ENCODE measurements around the gene CTBP2. TPM values are rescaled to one million over a fixed set of nuclear protein-coding genes. Genes with fewer than 3 reads are reported as not detected.

CTBP2 gene
- total and polyA plus RNA-seq, 10 of the 15 experiments (the other 5 are each of a cell fraction or from before 2014, with no cell fraction given), result 0.02 to 0.72 (median 0.06) TPM; not detected in 2

GRCh38 chr10:125192620-125193019, 32.3 kb upstream of the CTBP2 start:
- no peaks in the 10 kb centered on the region for H4K20me1 ChIP-seq (ENCODE audit: control insufficient read depth, insufficient read depth)
- H2AFZ ChIP-seq (ENCODE audit: control insufficient read depth, low read depth, low read length), result no peak overlapping the region
- no peak overlapping the region for H3K27ac ChIP-seq (ENCODE audit: control insufficient read depth, insufficient read depth)
- no peaks in the 10 kb centered on the region for H3K9me3 ChIP-seq (replicated peaks; ENCODE audit: control insufficient read depth, insufficient read depth, low read length)
- H3K9ac ChIP-seq (ENCODE audit: control insufficient read depth, insufficient read depth, low read length), result no peak overlapping the region
- H3K27me3 ChIP-seq (replicated peaks in 1 of 2; ENCODE audit: control insufficient read depth in 2 of 2, insufficient read depth in 2 of 2, low read length in 1 of 2), result no peaks in the 10 kb centered on the region
- 72% methylated on average over 12 of the region's 12 CpGs for WGBS (ENCODE audit: insufficient coverage, insufficient replicate concordance, low lambda C conversion rate, missing lambda C conversion rate)
- no peak for FAIRE-seq
- CTCF ChIA-PET, result no interaction called here
- TF ChIP-seq MAX (IDR thresholded peaks at IDR 0.05; ENCODE audit: low read depth, low read length), result no peak
- TF ChIP-seq BCL11A (IDR thresholded peaks at IDR 0.05; ENCODE audit: low read depth, low read length), result no peak
- no peak for TF ChIP-seq STAT1 (conservative IDR thresholded peaks at IDR 0.05)
- no peak overlapping the region for H3K4me2 ChIP-seq (ENCODE audit: control insufficient read depth, insufficient read depth)
- RAD21 ChIA-PET (ENCODE audit: unreplicated experiment), result no interaction called here
- no peaks in the 10 kb centered on the region for H3K4me1 ChIP-seq (ENCODE audit: control insufficient read depth, insufficient read depth, low read length)
- intact Hi-C loops (cut with micrococcal nuclease; ENCODE audit: unreplicated experiment) (no loop called here), in situ Hi-C loops (cut with MboI) (no loop called here)
- H3K4me3 ChIP-seq, result no peak overlapping the region
- ATAC-seq, result no peak
- SMC1A ChIA-PET (ENCODE audit: uncharacterized antibody, unreplicated experiment), result no interaction called here
- H3K36me3 ChIP-seq (ENCODE audit: control insufficient read depth in 2 of 2, insufficient read depth in 2 of 2, low read length in 1 of 2), result no peaks in the 10 kb centered on the region
- DNase-seq (ENCODE audit: low read depth, low spot score), result no peak
- H3K79me2 ChIP-seq (ENCODE audit: control insufficient read depth, insufficient read depth, low read length), result no peaks in the 10 kb centered on the region
- BruUV-seq (replicated peaks), result no TSS peak
- POLR2A ChIA-PET, result no interaction called here

DNA sequence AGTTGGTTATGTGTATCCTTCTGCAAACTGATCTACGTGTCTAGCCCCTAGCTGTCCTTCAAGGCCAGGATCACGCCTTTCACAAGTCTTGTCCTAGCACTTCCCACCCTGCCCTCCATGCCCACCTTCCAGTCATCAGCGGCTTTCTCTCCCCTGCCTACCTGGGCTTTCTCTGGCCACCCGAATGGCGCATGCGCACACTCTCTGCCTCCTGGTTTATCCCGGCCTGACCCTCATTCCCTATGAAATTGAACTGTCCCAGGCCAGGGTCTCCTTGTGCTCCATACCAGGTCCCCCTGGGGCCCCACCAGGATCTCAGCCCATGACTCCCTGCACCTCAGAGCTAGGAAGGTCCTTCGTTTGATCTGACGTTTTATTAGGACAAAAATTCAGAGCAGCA, 31.6 kb upstream of the CTBP2 start:
- BruUV-seq (replicated peaks), result no TSS peak
- ATAC-seq, result no peak
- no peaks in the 10 kb centered on the region for H3K4me1 ChIP-seq (ENCODE audit: control insufficient read depth, insufficient read depth, low read length)
- no peak overlapping the region for H3K4me2 ChIP-seq (ENCODE audit: control insufficient read depth, insufficient read depth)
- no peak overlapping the region for H3K9ac ChIP-seq (ENCODE audit: control insufficient read depth, insufficient read depth, low read length)
- CTCF ChIA-PET, result no interaction called here
- H3K27ac ChIP-seq (ENCODE audit: control insufficient read depth, insufficient read depth), result no peak overlapping the region
- DNase-seq (ENCODE audit: low read depth, low spot score), result no peak
- intact Hi-C loops (cut with micrococcal nuclease; ENCODE audit: unreplicated experiment), result no loop called here
- no peak overlapping the region for H3K4me3 ChIP-seq
- POLR2A ChIA-PET, result no interaction called here
- no peaks in the 10 kb centered on the region for H3K27me3 ChIP-seq (replicated peaks in 1 of 2; ENCODE audit: control insufficient read depth in 2 of 2, insufficient read depth in 2 of 2, low read length in 1 of 2)
- RAD21 ChIA-PET (ENCODE audit: unreplicated experiment), result no interaction called here
- no peaks in the 10 kb centered on the region for H4K20me1 ChIP-seq (ENCODE audit: control insufficient read depth, insufficient read depth)
- H2AFZ ChIP-seq (ENCODE audit: control insufficient read depth, low read depth, low read length), result no peak overlapping the region
- no peaks in the 10 kb centered on the region for H3K79me2 ChIP-seq (ENCODE audit: control insufficient read depth, insufficient read depth, low read length)
- SMC1A ChIA-PET (ENCODE audit: uncharacterized antibody, unreplicated experiment), result no interaction called here
- no peaks in the 10 kb centered on the region for H3K9me3 ChIP-seq (replicated peaks; ENCODE audit: control insufficient read depth, insufficient read depth, low read length)
- H3K36me3 ChIP-seq (ENCODE audit: control insufficient read depth in 2 of 2, insufficient read depth in 2 of 2, low read length in 1 of 2), result no peaks in the 10 kb centered on the region
- FAIRE-seq, result no peak
- WGBS (ENCODE audit: insufficient coverage, insufficient replicate concordance, low lambda C conversion rate, missing lambda C conversion rate), result 36% methylated on average over 9 of the region's 9 CpGs
- in situ Hi-C loops (cut with MboI), result no loop called here
- TF ChIP-seq TAF1 (IDR thresholded peaks at IDR 0.05; ENCODE audit: borderline replicate concordance, low read depth, low read length) (no peak), ZSCAN29 (IDR thresholded peaks at IDR 0.05) (no peak), TCF12 (IDR thresholded peaks at IDR 0.05; ENCODE audit: low read depth, low read length) (no peak), ZNF384 (IDR thresholded peaks at IDR 0.05; ENCODE audit: borderline replicate concordance, low read depth, low read length) (no peak), NR2F1 (conservative IDR thresholded peaks at IDR 0.05) (no peak), MYC (IDR thresholded peaks at IDR 0.05; ENCODE audit: insufficient read depth, insufficient read length, insufficient replicate concordance, low read length, severe bottlenecking) (no peak), SREBF2 (IDR thresholded peaks at IDR 0.05; ENCODE audit: low read length) (no peak)
- TF ChIP-seq, protein P1, sequence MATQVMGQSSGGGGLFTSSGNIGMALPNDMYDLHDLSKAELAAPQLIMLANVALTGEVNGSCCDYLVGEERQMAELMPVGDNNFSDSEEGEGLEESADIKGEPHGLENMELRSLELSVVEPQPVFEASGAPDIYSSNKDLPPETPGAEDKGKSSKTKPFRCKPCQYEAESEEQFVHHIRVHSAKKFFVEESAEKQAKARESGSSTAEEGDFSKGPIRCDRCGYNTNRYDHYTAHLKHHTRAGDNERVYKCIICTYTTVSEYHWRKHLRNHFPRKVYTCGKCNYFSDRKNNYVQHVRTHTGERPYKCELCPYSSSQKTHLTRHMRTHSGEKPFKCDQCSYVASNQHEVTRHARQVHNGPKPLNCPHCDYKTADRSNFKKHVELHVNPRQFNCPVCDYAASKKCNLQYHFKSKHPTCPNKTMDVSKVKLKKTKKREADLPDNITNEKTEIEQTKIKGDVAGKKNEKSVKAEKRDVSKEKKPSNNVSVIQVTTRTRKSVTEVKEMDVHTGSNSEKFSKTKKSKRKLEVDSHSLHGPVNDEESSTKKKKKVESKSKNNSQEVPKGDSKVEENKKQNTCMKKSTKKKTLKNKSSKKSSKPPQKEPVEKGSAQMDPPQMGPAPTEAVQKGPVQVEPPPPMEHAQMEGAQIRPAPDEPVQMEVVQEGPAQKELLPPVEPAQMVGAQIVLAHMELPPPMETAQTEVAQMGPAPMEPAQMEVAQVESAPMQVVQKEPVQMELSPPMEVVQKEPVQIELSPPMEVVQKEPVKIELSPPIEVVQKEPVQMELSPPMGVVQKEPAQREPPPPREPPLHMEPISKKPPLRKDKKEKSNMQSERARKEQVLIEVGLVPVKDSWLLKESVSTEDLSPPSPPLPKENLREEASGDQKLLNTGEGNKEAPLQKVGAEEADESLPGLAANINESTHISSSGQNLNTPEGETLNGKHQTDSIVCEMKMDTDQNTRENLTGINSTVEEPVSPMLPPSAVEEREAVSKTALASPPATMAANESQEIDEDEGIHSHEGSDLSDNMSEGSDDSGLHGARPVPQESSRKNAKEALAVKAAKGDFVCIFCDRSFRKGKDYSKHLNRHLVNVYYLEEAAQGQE (IDR thresholded peaks at IDR 0.05; ENCODE audit: low read depth, low read length), result no peak
- TF ChIP-seq, protein P2, sequence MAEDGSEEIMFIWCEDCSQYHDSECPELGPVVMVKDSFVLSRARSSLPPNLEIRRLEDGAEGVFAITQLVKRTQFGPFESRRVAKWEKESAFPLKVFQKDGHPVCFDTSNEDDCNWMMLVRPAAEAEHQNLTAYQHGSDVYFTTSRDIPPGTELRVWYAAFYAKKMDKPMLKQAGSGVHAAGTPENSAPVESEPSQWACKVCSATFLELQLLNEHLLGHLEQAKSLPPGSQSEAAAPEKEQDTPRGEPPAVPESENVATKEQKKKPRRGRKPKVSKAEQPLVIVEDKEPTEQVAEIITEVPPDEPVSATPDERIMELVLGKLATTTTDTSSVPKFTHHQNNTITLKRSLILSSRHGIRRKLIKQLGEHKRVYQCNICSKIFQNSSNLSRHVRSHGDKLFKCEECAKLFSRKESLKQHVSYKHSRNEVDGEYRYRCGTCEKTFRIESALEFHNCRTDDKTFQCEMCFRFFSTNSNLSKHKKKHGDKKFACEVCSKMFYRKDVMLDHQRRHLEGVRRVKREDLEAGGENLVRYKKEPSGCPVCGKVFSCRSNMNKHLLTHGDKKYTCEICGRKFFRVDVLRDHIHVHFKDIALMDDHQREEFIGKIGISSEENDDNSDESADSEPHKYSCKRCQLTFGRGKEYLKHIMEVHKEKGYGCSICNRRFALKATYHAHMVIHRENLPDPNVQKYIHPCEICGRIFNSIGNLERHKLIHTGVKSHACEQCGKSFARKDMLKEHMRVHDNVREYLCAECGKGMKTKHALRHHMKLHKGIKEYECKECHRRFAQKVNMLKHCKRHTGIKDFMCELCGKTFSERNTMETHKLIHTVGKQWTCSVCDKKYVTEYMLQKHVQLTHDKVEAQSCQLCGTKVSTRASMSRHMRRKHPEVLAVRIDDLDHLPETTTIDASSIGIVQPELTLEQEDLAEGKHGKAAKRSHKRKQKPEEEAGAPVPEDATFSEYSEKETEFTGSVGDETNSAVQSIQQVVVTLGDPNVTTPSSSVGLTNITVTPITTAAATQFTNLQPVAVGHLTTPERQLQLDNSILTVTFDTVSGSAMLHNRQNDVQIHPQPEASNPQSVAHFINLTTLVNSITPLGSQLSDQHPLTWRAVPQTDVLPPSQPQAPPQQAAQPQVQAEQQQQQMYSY (CRISPR knock-in tag; IDR thresholded peaks at IDR 0.05), result no peak

All from GM12878 (cell line).